Measurements from ENCODE around the gene ERC2. TPM values are rescaled to one million over a fixed set of nuclear protein-coding genes. Genes with fewer than 3 reads are reported as not detected.

Gene ERC2
- total and polyA plus RNA-seq, 2 donors (not counting 1 experiment from before 2014, with no cell fraction given): 0.14 to 0.17 TPM

GRCh38 chr3:55531321-55531720, 936.9 kb downstream of the ERC2 start:
- Histone ChIP-seq H3K27ac (ENCODE audit: insufficient read depth, low read length) (no peak overlapping the region), H3K9ac (ENCODE audit: insufficient read depth, low read length) (no peak overlapping the region), H3K4me1 (ENCODE audit: control insufficient read depth, extremely low read depth, insufficient read depth, low read length) (no peaks in the 10 kb centered on the region), H3K36me3 (ENCODE audit: control insufficient read depth, insufficient read depth, low read length) (no peaks in the 10 kb centered on the region), H3K79me2 (ENCODE audit: control insufficient read depth, insufficient read depth, low read length) (no peaks in the 10 kb centered on the region), H2AFZ (ENCODE audit: low read length) (no peak overlapping the region), H3K4me2 (ENCODE audit: extremely low read depth, insufficient read depth, low read length) (no peak overlapping the region), H3K27me3 (ENCODE audit: control insufficient read depth, insufficient read depth, low read length) (no peaks in the 10 kb centered on the region), H3K9me3 (ENCODE audit: control insufficient read depth, insufficient read depth, low read depth, low read length) (no peaks in the 10 kb centered on the region), H3K4me3 (replicated peaks in 1 of 4; ENCODE audit: control extremely low read depth in 1 of 4, insufficient read depth in 1 of 4, low read depth in 3 of 4, low read length in 4 of 4) (no peak overlapping the region), H4K20me1 (ENCODE audit: control insufficient read depth, extremely low read depth, insufficient read depth, low read length) (no peaks in the 10 kb centered on the region)
- DNase-seq (ENCODE audit: low read depth in 2 of 2): no peak
- TF ChIP-seq EZH2 (IDR thresholded peaks at IDR 0.05; ENCODE audit: low read length, missing control alignments) (no peak), CTCF (conservative IDR thresholded peaks at IDR 0.05 in 1 of 2, IDR thresholded peaks at IDR 0.05 in 1 of 2; ENCODE audit: low read depth in 1 of 2, low read length in 2 of 2) (no peak)

GRCh38 chr3:55527361-55527760, 940.9 kb downstream of the ERC2 start:
- Histone ChIP-seq H3K9me3 (ENCODE audit: control insufficient read depth, insufficient read depth, low read depth, low read length) (no peaks in the 10 kb centered on the region), H4K20me1 (ENCODE audit: control insufficient read depth, extremely low read depth, insufficient read depth, low read length) (no peaks in the 10 kb centered on the region), H3K9ac (ENCODE audit: insufficient read depth, low read length) (no peak overlapping the region), H3K79me2 (ENCODE audit: control insufficient read depth, insufficient read depth, low read length) (no peaks in the 10 kb centered on the region), H3K27me3 (ENCODE audit: control insufficient read depth, insufficient read depth, low read length) (no peaks in the 10 kb centered on the region), H3K4me2 (ENCODE audit: extremely low read depth, insufficient read depth, low read length) (no peak overlapping the region), H3K4me3 (replicated peaks in 1 of 4; ENCODE audit: control extremely low read depth in 1 of 4, insufficient read depth in 1 of 4, low read depth in 3 of 4, low read length in 4 of 4) (no peak overlapping the region), H3K27ac (ENCODE audit: insufficient read depth, low read length) (no peak overlapping the region), H2AFZ (ENCODE audit: low read length) (no peak overlapping the region), H3K4me1 (ENCODE audit: control insufficient read depth, extremely low read depth, insufficient read depth, low read length) (no peaks in the 10 kb centered on the region), H3K36me3 (ENCODE audit: control insufficient read depth, insufficient read depth, low read length) (no peaks in the 10 kb centered on the region)
- TF ChIP-seq EZH2 (IDR thresholded peaks at IDR 0.05; ENCODE audit: low read length, missing control alignments) (no peak), CTCF (conservative IDR thresholded peaks at IDR 0.05 in 1 of 2, IDR thresholded peaks at IDR 0.05 in 1 of 2; ENCODE audit: low read depth in 1 of 2, low read length in 2 of 2) (no peak)
- no peak for DNase-seq (ENCODE audit: low read depth in 2 of 2)

GRCh38 chr3:55526332-55527030, 941.8 kb downstream of the ERC2 start:
- Histone ChIP-seq H3K9me3 (ENCODE audit: control insufficient read depth, insufficient read depth, low read depth, low read length) (no peaks in the 10 kb centered on the region), H3K4me3 (replicated peaks in 1 of 4; ENCODE audit: control extremely low read depth in 1 of 4, insufficient read depth in 1 of 4, low read depth in 3 of 4, low read length in 4 of 4) (no peak overlapping the region), H3K27me3 (ENCODE audit: control insufficient read depth, insufficient read depth, low read length) (no peaks in the 10 kb centered on the region), H3K27ac (ENCODE audit: insufficient read depth, low read length) (no peak overlapping the region), H4K20me1 (ENCODE audit: control insufficient read depth, extremely low read depth, insufficient read depth, low read length) (no peaks in the 10 kb centered on the region), H3K4me1 (ENCODE audit: control insufficient read depth, extremely low read depth, insufficient read depth, low read length) (no peaks in the 10 kb centered on the region), H3K36me3 (ENCODE audit: control insufficient read depth, insufficient read depth, low read length) (no peaks in the 10 kb centered on the region), H3K4me2 (ENCODE audit: extremely low read depth, insufficient read depth, low read length) (no peak overlapping the region), H2AFZ (ENCODE audit: low read length) (no peak overlapping the region), H3K9ac (ENCODE audit: insufficient read depth, low read length) (no peak overlapping the region), H3K79me2 (ENCODE audit: control insufficient read depth, insufficient read depth, low read length) (no peaks in the 10 kb centered on the region)
- no peak for DNase-seq (ENCODE audit: low read depth in 2 of 2)
- TF ChIP-seq CTCF (conservative IDR thresholded peaks at IDR 0.05 in 1 of 2, IDR thresholded peaks at IDR 0.05 in 1 of 2; ENCODE audit: low read depth in 1 of 2, low read length in 2 of 2) (no peak), EZH2 (IDR thresholded peaks at IDR 0.05; ENCODE audit: low read length, missing control alignments) (no peak)

Measured in fibroblast of lung (primary cell).